H9 (cell line): Measurements from ENCODE around the gene TACC2. TPM values are rescaled to one million over a fixed set of nuclear protein-coding genes. Genes with fewer than 3 reads are reported as not detected.

Experiments used
- DNase-seq: peaks from one replicate; pipeline ENCODE4 v3.0.0-alpha.2; 2017
- H2AFZ ChIP-seq: one replicate; pipeline ENCODE4 v1.6.1; 2013; ENCODE audit warnings: mild to moderate bottlenecking, low read length, control low read depth, moderate library complexity
- H2AK5ac ChIP-seq: 2 replicates; pipeline ENCODE4 v1.6.1; 2013; ENCODE audit warnings: low read length, control low read depth, mixed read lengths; ENCODE audit not compliant: insufficient read length
- H2BK120ac ChIP-seq: one replicate; pipeline ENCODE4 v1.6.1; 2013; ENCODE audit warnings: low read depth, mild to moderate bottlenecking, low read length, control low read depth, inconsistent platforms; ENCODE audit not compliant: poor library complexity, severe bottlenecking
- H2BK12ac ChIP-seq: 2 replicates; pipeline ENCODE4 v1.6.1; 2013; ENCODE audit warnings: low read length, control low read depth, mixed read lengths, low read depth; ENCODE audit not compliant: insufficient read length
- H2BK15ac ChIP-seq: 2 replicates; pipeline ENCODE4 v1.6.1; 2013; ENCODE audit warnings: low read depth, low read length, control low read depth
- H2BK20ac ChIP-seq: one replicate; pipeline ENCODE4 v1.6.1; 2013; ENCODE audit warnings: low read depth, mild to moderate bottlenecking, low read length, control low read depth, inconsistent platforms; ENCODE audit not compliant: poor library complexity, severe bottlenecking
- H2BK5ac ChIP-seq: 2 replicates; pipeline ENCODE4 v1.6.1; 2013; ENCODE audit warnings: low read length, control low read depth, mixed read lengths; ENCODE audit not compliant: insufficient read length
- H3K14ac ChIP-seq: 2 replicates; pipeline ENCODE4 v1.6.1; 2013; ENCODE audit warnings: low read length, control low read depth; ENCODE audit not compliant: insufficient read depth
- H3K18ac ChIP-seq: 2 replicates; pipeline ENCODE4 v1.6.1; 2013; ENCODE audit warnings: low read depth, mild to moderate bottlenecking, mixed read lengths, low read length, control low read depth; ENCODE audit not compliant: insufficient read length
- H3K23ac ChIP-seq: 2 replicates; pipeline ENCODE4 v1.6.1; 2013; ENCODE audit warnings: low read length, control low read depth, mixed read lengths, low read depth; ENCODE audit not compliant: insufficient read length
- H3K23me2 ChIP-seq: 2 replicates; pipeline ENCODE4 v1.6.1; 2013; ENCODE audit warnings: low read depth, mild to moderate bottlenecking, mixed read lengths, low read length, control low read depth; ENCODE audit not compliant: insufficient read length, poor library complexity, severe bottlenecking
- H3K27ac ChIP-seq: 2 replicates; pipeline ENCODE4 v1.5.1; 2013; ENCODE audit warnings: low read length, control low read depth, mixed read lengths, low read depth; ENCODE audit not compliant: insufficient read length
- H3K27me3 ChIP-seq: 2 replicates; pipeline ENCODE4 v1.6.1; 2013; ENCODE audit warnings: low read length, control low read depth, inconsistent platforms; ENCODE audit not compliant: insufficient read depth
- H3K4ac ChIP-seq: 2 replicates; pipeline ENCODE4 v1.6.1; 2013; ENCODE audit warnings: low read depth, mild to moderate bottlenecking, control low read depth, inconsistent platforms, low read length, moderate library complexity
- H3K4me1 ChIP-seq: 2 replicates; pipeline ENCODE4 v1.6.1; 2013; ENCODE audit warnings: low read length, control low read depth, inconsistent platforms; ENCODE audit not compliant: insufficient read depth
- H3K4me2 ChIP-seq: 2 replicates; pipeline ENCODE4 v1.6.1; 2013; ENCODE audit warnings: low read length, control low read depth, mixed read lengths; ENCODE audit not compliant: insufficient read length, insufficient read depth
- H3K56ac ChIP-seq: 2 replicates; pipeline ENCODE4 v1.6.1; 2013; ENCODE audit warnings: low read depth, mild to moderate bottlenecking, mixed read lengths, low read length, control low read depth; ENCODE audit not compliant: insufficient read length
- H3K79me1 ChIP-seq: 2 replicates; pipeline ENCODE4 v1.6.1; 2013; ENCODE audit warnings: low read depth, mild to moderate bottlenecking, moderate library complexity, low read length, control low read depth, inconsistent platforms; ENCODE audit not compliant: insufficient read depth, poor library complexity, severe bottlenecking
- H3K79me2 ChIP-seq: 2 replicates; pipeline ENCODE4 v1.6.1; 2013; ENCODE audit warnings: low read length, control low read depth, inconsistent platforms; ENCODE audit not compliant: insufficient read depth
- H3K9ac ChIP-seq: 2 replicates; pipeline ENCODE4 v1.6.1; 2013; ENCODE audit warnings: low read length, control low read depth, mixed read lengths; ENCODE audit not compliant: insufficient read length; ENCODE audit errors: extremely low read depth
- H3K9me3 ChIP-seq: one replicate; pipeline ENCODE4 v1.6.1; 2013; ENCODE audit warnings: low read depth, low read length, inconsistent platforms; ENCODE audit not compliant: control insufficient read depth
- H3T11ph ChIP-seq: one replicate; pipeline ENCODE4 v1.6.1; 2013; ENCODE audit warnings: mild to moderate bottlenecking, low read length, control low read depth, inconsistent platforms
- H4K20me1 ChIP-seq: one replicate; pipeline ENCODE4 v1.6.1; 2013; ENCODE audit not compliant: control insufficient read depth, insufficient read length, insufficient read depth
- H4K5ac ChIP-seq: 2 replicates; pipeline ENCODE4 v1.6.1; 2013; ENCODE audit warnings: low read depth, mild to moderate bottlenecking, mixed read lengths, low read length, control low read depth; ENCODE audit not compliant: insufficient read length
- H4K8ac ChIP-seq: replicated peaks from 2 replicates; pipeline ENCODE4 v1.6.1; 2013; ENCODE audit warnings: low read length, control low read depth, mixed read lengths, low read depth; ENCODE audit not compliant: insufficient read length
- H4K91ac ChIP-seq: 2 replicates; pipeline ENCODE4 v1.6.1; 2013; ENCODE audit warnings: low read depth, mild to moderate bottlenecking, moderate library complexity, mixed read lengths, low read length, control low read depth; ENCODE audit not compliant: insufficient read length
- H3K27ac Mint-ChIP-seq, 3 experiments: 2 replicates in 2 of 3; 3 replicates in 1 of 3; pipeline ENCODE4 v1.8.0; 2020 to 2021; ENCODE audit warnings: mixed read lengths in 3 of 3, mild to moderate bottlenecking in 1 of 3, moderate library complexity in 1 of 3
- H3K27me3 Mint-ChIP-seq: 2 replicates; pipeline ENCODE4 v1.8.0; 2021; ENCODE audit warnings: low read depth, mild to moderate bottlenecking, moderate library complexity, mixed read lengths
- H3K36me3 Mint-ChIP-seq, 3 experiments: 2 replicates in 2 of 3; 3 replicates in 1 of 3; pipeline ENCODE4 v1.8.0; 2020 to 2021; ENCODE audit warnings: low read depth in 3 of 3, mixed read lengths in 3 of 3; ENCODE audit not compliant: insufficient read depth in 1 of 3
- H3K4me1 Mint-ChIP-seq, 2 experiments: 2 replicates each; pipeline ENCODE4 v1.8.0; 2020; ENCODE audit warnings: mixed read lengths in 2 of 2
- H3K4me3 Mint-ChIP-seq, 2 experiments: 2 replicates in 1 of 2; 3 replicates in 1 of 2; pipeline ENCODE4 v1.8.0; 2020 to 2021; ENCODE audit warnings: mild to moderate bottlenecking in 2 of 2, mixed read lengths in 2 of 2, moderate library complexity in 1 of 2
- H3K9me3 Mint-ChIP-seq, 2 experiments: 2 replicates in 1 of 2; 3 replicates in 1 of 2; pipeline ENCODE4 v1.8.0; 2020; ENCODE audit warnings: mild to moderate bottlenecking in 2 of 2, mixed read lengths in 2 of 2, moderate library complexity in 1 of 2
- WGBS: extraction: QIAGEN DNeasy Blood & Tissue Kit; methylation state at CpG from one replicate; pipeline ENCODE4 v1.1.7; 2013; ENCODE audit warnings: missing lambda C conversion rate, low lambda C conversion rate, mixed read lengths; ENCODE audit not compliant: insufficient read length; ENCODE audit errors: extremely low coverage; 5-methylcytosine and 5-hydroxymethylcytosine counted together
- total RNA-seq: library from RNA; stranded (reverse); gene quantifications from 2 replicates; pipeline ENCODE4 v1.2.1, GENCODE V29; 2021
- TF ChIP-seq, protein P1 (sequence below): fragments of 200-600 bp; sonication (generic); conservative IDR thresholded peaks from 3 replicates; pipeline ENCODE4 v1.8.0; 2021; ENCODE audit warnings: antibody characterized with exemption, mild to moderate bottlenecking

Gene TACC2
- total RNA-seq, 1 experiment from 2014 or later: 58.1 TPM

- Mint-ChIP-seq H3K4me1 (peaks cover 83 to 84% of the 10 kb centered on the region in 2 experiments), H3K4me3 (peak overlapping the region in 1 of 2 experiments; percentile 61; a peak in 2 of 5 replicates), H3K9me3 (no peaks in the 10 kb centered on the region), H3K27ac (peak overlapping the region; percentile 90 to 95 (median 94)), H3K36me3 (peaks cover 0 to 10% (median 4%) of the 10 kb centered on the region in 3 experiments; a peak in 6 of 7 replicates), H3K27me3 (no peaks in the 10 kb centered on the region)
- H3K27me3 ChIP-seq: no peaks in the 10 kb centered on the region
- H3K4me2 ChIP-seq: no peak overlapping the region
- H2AK5ac ChIP-seq: no peak overlapping the region
- H3K79me1 ChIP-seq: no peaks in the 10 kb centered on the region
- no peak overlapping the region for H2BK20ac ChIP-seq
- no peak overlapping the region for H3K9ac ChIP-seq
- WGBS: no CpG with 5 or more reads among the region's 12 CpGs
- TF ChIP-seq, protein P1, sequence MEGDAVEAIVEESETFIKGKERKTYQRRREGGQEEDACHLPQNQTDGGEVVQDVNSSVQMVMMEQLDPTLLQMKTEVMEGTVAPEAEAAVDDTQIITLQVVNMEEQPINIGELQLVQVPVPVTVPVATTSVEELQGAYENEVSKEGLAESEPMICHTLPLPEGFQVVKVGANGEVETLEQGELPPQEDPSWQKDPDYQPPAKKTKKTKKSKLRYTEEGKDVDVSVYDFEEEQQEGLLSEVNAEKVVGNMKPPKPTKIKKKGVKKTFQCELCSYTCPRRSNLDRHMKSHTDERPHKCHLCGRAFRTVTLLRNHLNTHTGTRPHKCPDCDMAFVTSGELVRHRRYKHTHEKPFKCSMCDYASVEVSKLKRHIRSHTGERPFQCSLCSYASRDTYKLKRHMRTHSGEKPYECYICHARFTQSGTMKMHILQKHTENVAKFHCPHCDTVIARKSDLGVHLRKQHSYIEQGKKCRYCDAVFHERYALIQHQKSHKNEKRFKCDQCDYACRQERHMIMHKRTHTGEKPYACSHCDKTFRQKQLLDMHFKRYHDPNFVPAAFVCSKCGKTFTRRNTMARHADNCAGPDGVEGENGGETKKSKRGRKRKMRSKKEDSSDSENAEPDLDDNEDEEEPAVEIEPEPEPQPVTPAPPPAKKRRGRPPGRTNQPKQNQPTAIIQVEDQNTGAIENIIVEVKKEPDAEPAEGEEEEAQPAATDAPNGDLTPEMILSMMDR: no peak
- H4K91ac ChIP-seq: no peak overlapping the region
- no peak overlapping the region for H4K5ac ChIP-seq
- no peak overlapping the region for H2BK120ac ChIP-seq
- no peak overlapping the region for H3K4ac ChIP-seq
- no peak overlapping the region for H3K56ac ChIP-seq
- no peak overlapping the region for H2BK5ac ChIP-seq
- H4K8ac ChIP-seq: no peak overlapping the region
- no peak for DNase-seq
- no peaks in the 10 kb centered on the region for H3K9me3 ChIP-seq
- no peak overlapping the region for H2AFZ ChIP-seq
- 0 out of 2 replicates have a peak overlapping the region, but pooled peaks have one; percentile 33 for H3K14ac ChIP-seq
- H3K23ac ChIP-seq: no peak overlapping the region
- H3K18ac ChIP-seq: no peak overlapping the region
- no peak overlapping the region for H3T11ph ChIP-seq
- H3K79me2 ChIP-seq: peaks cover 6% of the 10 kb centered on the region; the same call in 1 of the 2 replicates
- no peaks in the 10 kb centered on the region for H4K20me1 ChIP-seq
- no peak overlapping the region for H3K27ac ChIP-seq
- H2BK15ac ChIP-seq: no peak overlapping the region
- H2BK12ac ChIP-seq: no peak overlapping the region
- peaks cover 13% of the 10 kb centered on the region; the same call in 1 of the 2 replicates for H3K4me1 ChIP-seq
- H3K23me2 ChIP-seq: no peaks in the 10 kb centered on the region
Observed at GRCh38 chr10:122172361-122173008, 183.5 kb downstream of the TACC2 start.
